GM12878 (cell line): Measurements from ENCODE around the gene UNC45A. TPM values are rescaled to one million over a fixed set of nuclear protein-coding genes. Genes with fewer than 3 reads are reported as not detected.

Experiments
- CBX3 ChIP-seq: fragments of 200-600 bp; sonication (generic); IDR thresholded peaks from 2 replicates; pipeline ENCODE4 v1.6.1; 2016; ENCODE audit warnings: low read depth, borderline replicate concordance
- CEBPZ ChIP-seq: fragments of 150-350 bp; IDR thresholded peaks from 2 replicates; pipeline ENCODE4 v1.6.1; 2016; ENCODE audit warnings: low read depth, low read length
- CHD2 ChIP-seq: IDR thresholded peaks from 2 replicates; pipeline ENCODE4 v1.6.1; 2011; ENCODE audit warnings: low read depth, low read length, improper control_type of control experiment, borderline replicate concordance
- CREB1 ChIP-seq: IDR thresholded peaks from 2 replicates; pipeline ENCODE4 v1.6.1; 2012; ENCODE audit warnings: low read depth, mild to moderate bottlenecking, inconsistent platforms
- CREM ChIP-seq: IDR thresholded peaks from 2 replicates; pipeline ENCODE4 v1.6.1; 2014; ENCODE audit warnings: antibody characterized with exemption, low read depth
- CTCF ChIP-seq, 3 experiments: IDR thresholded peaks in 2 of 3; conservative IDR thresholded peaks in 1 of 3; 2 replicates each; pipeline ENCODE4 v1.5.1; 2011; ENCODE audit warnings: low read depth in 3 of 3, low read length in 3 of 3, mild to moderate bottlenecking in 3 of 3, control low read depth in 2 of 3, moderate library complexity in 2 of 3, inconsistent platforms in 1 of 3, mixed read lengths in 1 of 3; ENCODE audit not compliant: control insufficient read depth in 2 of 3, insufficient read depth in 1 of 3; ENCODE audit errors: extremely low read depth in 1 of 3
- E4F1 ChIP-seq: fragments of 450-650 bp; IDR thresholded peaks from 2 replicates; pipeline ENCODE4 v1.6.1; 2018; ENCODE audit warnings: borderline replicate concordance, mild to moderate bottlenecking; ENCODE audit not compliant: partially characterized antibody
- FOXM1 ChIP-seq: IDR thresholded peaks from 2 replicates; pipeline ENCODE4 v1.6.1; 2012; ENCODE audit warnings: low read depth, mild to moderate bottlenecking, inconsistent platforms, low read length, moderate library complexity
- MTA2 ChIP-seq: fragments of 450-650 bp; IDR thresholded peaks from 2 replicates; pipeline ENCODE4 v1.6.1; 2016; ENCODE audit warnings: low read depth, mild to moderate bottlenecking, moderate library complexity
- MYB ChIP-seq: fragments of 150-350 bp; IDR thresholded peaks from 2 replicates; pipeline ENCODE4 v1.6.1; 2014; ENCODE audit warnings: mild to moderate bottlenecking, low read depth, low read length, borderline replicate concordance
- NR2F1 ChIP-seq: fragments of 450-650 bp; conservative IDR thresholded peaks from 2 replicates; pipeline ENCODE4 v1.6.1; 2017; ENCODE audit warnings: mild to moderate bottlenecking
- PKNOX1 ChIP-seq: fragments of 450-650 bp; IDR thresholded peaks from 2 replicates; pipeline ENCODE4 v1.6.1; 2016; ENCODE audit warnings: mild to moderate bottlenecking
- POU2F2 ChIP-seq: IDR thresholded peaks from 3 replicates; pipeline ENCODE4 v1.6.1; 2011; ENCODE audit warnings: low read depth, mild to moderate bottlenecking, low read length, borderline replicate concordance
- SKIL ChIP-seq: fragments of 450-650 bp; IDR thresholded peaks from 2 replicates; pipeline ENCODE4 v1.6.1; 2017; ENCODE audit warnings: mild to moderate bottlenecking, low read depth, inconsistent platforms; ENCODE audit not compliant: poor library complexity, severe bottlenecking
- SMARCA5 ChIP-seq: fragments of 450-650 bp; IDR thresholded peaks from 2 replicates; pipeline ENCODE4 v1.6.1; 2017; ENCODE audit warnings: mild to moderate bottlenecking
- SRF ChIP-seq, 2 experiments: IDR thresholded peaks; 2 replicates each; pipeline ENCODE4 v1.6.1; 2011; ENCODE audit warnings: low read depth in 2 of 2, low read length in 2 of 2, mild to moderate bottlenecking in 1 of 2, moderate library complexity in 1 of 2
- YY1 ChIP-seq: IDR thresholded peaks from 2 replicates; pipeline ENCODE4 v1.6.1; 2011; ENCODE audit warnings: low read depth, mild to moderate bottlenecking, low read length
- ZZZ3 ChIP-seq: IDR thresholded peaks from 2 replicates; pipeline ENCODE4 v1.6.1; 2011; ENCODE audit warnings: low read depth; ENCODE audit not compliant: control insufficient read depth, insufficient read length
- polyA plus RNA-seq, 11 experiments: library from polyadenylated mRNA; depleted of rRNA in 4 of 11; unstranded in 6 of 11; stranded (reverse) in 5 of 11; fragments of >200 nt; fragmentation: Nextera tagmentation in 4 of 11; fragmentation: Illumina TruSeq in 1 of 11; extraction: Ambion mirVana in 4 of 11; extraction: Trizol in 1 of 11; gene quantifications; 1 replicate in 1 of 11; 2 replicates in 10 of 11; pipeline versions ENCODE4 v1.2.1 to v1.2.3, GENCODE V29; 2011 to 2016; ENCODE audit warnings: inconsistent platforms in 2 of 11, missing spikeins in 2 of 11, low read depth in 1 of 11
- total RNA-seq, 4 experiments: library from RNA; depleted of rRNA in 3 of 4; stranded (reverse); fragments of >200 nt in 3 of 4; fragmentation: Illumina TruSeq in 1 of 4; extraction: Trizol in 1 of 4; gene quantifications; 2 replicates each; pipeline versions ENCODE4 v1.2.1 to v1.2.3, GENCODE V29; 2013 to 2021

The UNC45A gene
- total and polyA plus RNA-seq, 10 of the 15 experiments (the other 5 are each of a cell fraction or from before 2014, with no cell fraction given): 10.3 to 57.8 (median 40.5) TPM

GRCh38 chr15:90885432-90886290 is 49.4 kb upstream of the UNC45A start (continued):
- TF ChIP-seq SKIL (peak; percentile 57), POU2F2 (0 out of 3 replicates have a peak, but pooled peaks have one; percentile 27), CHD2 (no peak), YY1 (peak; percentile 72), NR2F1 (no peak), SRF (IDR thresholded peaks at IDR 0.05; ENCODE audit: low read depth in 2 of 2, low read length in 2 of 2) (no peak), CTCF (IDR thresholded peaks at IDR 0.05 in 2 of 3, conservative IDR thresholded peaks at IDR 0.05 in 1 of 3; ENCODE audit: control insufficient read depth in 2 of 3, extremely low read depth in 1 of 3, insufficient read depth in 1 of 3, low read depth in 3 of 3, low read length in 3 of 3) (peak; percentile 96 to 98 (median 97)), E4F1 (no peak), ZZZ3 (no peak), CREB1 (no peak), CREM (no peak), CBX3 (no peak), PKNOX1 (no peak), MTA2 (0 out of 2 replicates have a peak, but pooled peaks have one; percentile 12), SMARCA5 (0 out of 2 replicates have a peak, but pooled peaks have one; percentile 19), FOXM1 (peak; percentile 41; the same call in 1 of the 2 replicates), MYB (no peak), CEBPZ (no peak)
